ENCODE data around the gene LCOR.

LCOR gene

GRCh38 chr10:96986200-96986856 lies 154.2 kb downstream of the LCOR start:
- DNase-seq (ENCODE audit: low spot score): no peak

DNA sequence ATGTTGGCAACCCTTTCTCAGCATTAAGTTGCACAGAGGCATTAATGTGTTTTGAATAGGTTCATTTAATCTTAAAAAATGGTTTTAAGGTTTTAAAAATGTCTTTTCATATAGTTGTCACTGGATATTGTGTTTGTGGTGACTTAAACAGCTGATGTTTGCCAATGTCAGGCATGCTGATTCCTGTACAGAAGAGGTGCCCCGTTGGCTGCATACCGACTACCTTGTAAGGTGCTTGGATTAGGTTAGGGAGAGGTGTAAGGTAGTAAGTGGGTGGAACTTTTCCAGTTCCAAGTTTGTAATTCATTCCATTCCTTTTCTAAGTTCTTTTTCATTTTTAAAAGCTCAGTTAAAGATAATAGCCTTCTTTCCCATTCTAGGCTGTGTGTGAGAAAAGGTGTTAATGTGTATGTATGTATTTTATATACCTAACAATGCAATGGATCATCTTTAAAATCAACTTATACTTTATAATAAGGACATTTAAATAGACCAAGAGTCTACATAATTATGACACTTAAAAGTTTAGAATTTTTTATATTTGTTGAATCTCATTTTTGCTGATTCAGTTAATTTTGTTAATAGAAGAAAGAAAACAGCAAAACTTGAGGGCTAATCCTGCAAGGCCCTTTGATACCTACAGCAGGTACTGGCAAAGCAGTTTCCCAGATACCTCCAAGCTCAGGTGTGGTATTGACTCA lies 155.2 kb downstream of the LCOR start:
- DNase-seq (ENCODE audit: low spot score): no peak

DNA sequence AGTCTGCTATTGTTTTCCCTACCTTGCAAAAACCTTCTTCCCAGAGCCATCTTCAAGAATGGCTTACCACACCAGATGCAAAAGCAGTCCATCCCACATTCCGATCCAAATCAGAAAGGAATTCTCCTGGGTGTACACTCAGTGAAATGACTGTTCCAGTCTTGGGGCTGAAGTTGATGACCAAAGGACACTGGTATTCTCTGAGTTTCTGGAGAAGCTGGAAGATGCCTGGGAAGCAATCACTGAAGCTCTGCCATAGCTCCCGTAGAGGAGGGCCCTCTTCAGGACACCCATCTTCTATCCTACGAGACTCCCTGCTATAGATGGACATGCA lies 155.7 kb downstream of the LCOR start:
- DNase-seq (ENCODE audit: low spot score): no peak

DNA sequence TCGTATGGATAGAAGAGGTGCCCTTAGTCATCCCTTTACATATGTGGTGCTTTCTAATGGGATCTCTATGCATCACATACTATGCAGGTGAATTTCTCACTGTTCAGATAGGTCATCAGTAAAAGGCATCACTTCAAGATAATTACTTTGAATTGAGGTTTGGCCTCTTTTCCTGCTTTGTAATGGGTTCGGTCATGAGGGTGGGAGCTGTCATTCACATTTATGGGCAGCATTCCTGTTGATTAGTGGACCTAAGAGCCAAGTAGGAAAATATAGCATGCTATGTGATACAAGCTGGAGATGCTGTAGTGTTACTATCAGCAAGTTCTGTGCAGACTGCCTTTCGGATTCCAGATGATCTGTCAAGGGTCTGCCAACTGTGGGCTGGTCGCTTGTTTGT lies 156.3 kb downstream of the LCOR start:
- DNase-seq (ENCODE audit: low spot score): no peak

- no peak for DNase-seq (ENCODE audit: low spot score)
Observed at GRCh38 chr10:96991313-96991841, 159.3 kb downstream of the LCOR start.

DNA sequence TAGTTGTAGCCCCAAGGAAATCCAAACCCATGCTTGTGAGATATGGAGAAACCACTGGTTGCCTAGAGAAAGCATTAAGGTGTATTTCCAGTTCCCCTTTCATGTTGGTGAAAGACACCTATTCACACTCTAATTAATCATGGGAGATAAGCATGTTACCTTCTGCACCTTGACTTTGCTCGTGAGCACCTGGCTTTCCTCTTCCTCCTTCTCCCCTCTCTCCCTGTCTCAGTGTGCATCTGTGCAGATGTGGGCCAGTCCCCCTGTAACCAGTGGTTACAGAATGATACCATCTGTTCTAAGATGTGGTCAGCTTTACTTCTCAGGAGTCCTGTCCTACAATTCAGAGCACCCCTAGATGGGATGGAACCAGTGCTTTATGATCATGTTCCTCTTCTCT lies 160.6 kb downstream of the LCOR start:
- DNase-seq (ENCODE audit: low spot score): no peak

DNA sequence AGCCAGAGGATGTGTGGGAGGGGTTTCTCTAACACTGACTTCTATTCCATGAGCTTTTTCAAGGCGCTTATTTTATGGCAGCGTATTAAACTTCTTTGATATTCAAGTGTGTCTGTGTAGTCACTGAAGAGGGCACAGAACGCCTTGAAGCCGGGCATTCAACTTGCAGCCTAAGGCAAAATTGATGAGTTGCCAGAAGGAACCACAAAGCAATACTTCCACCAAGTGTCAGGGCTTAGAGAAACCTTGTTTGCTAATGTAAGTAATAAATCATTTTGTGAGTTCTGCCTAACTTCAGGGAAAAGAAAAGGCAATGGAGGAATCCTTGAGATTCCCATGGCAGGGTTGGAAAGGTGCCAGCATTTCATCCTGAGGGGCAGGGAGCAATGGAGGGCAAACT lies 163.8 kb downstream of the LCOR start:
- DNase-seq (ENCODE audit: low spot score): no peak

DNA sequence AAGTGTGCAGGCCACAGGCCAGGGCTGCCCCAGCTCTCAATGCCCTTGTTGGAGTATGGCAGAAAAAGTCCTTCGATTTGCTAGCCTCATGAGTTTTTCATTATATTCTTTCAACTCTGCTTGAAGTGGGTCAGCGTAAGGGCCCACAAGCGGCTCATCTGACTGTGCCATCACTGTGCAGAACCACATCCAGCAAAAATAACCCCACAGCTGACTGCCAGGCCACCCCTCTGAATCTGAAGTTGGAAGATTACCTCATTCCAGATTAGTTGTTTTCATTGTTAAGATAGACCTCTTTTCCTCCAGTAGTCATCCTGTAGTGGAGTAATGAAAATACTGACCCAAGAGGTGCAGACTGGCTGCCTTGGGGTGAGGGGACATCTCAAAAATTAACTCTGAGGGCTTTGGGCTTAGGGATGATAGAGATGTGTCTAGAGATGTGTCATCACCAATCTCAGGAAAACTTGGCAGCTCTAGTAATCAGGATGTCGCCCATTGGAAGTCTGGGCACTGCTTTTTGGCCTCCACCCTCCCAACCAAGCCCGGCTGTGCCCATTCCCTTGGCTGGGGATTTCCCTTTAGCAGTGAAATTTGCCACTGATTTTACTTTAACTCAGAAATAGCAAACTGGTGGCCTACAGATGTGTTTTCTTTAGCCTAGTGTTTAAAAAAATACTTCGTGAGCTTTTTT lies 164.3 kb downstream of the LCOR start:
- no peak for DNase-seq (ENCODE audit: low spot score)

DNA sequence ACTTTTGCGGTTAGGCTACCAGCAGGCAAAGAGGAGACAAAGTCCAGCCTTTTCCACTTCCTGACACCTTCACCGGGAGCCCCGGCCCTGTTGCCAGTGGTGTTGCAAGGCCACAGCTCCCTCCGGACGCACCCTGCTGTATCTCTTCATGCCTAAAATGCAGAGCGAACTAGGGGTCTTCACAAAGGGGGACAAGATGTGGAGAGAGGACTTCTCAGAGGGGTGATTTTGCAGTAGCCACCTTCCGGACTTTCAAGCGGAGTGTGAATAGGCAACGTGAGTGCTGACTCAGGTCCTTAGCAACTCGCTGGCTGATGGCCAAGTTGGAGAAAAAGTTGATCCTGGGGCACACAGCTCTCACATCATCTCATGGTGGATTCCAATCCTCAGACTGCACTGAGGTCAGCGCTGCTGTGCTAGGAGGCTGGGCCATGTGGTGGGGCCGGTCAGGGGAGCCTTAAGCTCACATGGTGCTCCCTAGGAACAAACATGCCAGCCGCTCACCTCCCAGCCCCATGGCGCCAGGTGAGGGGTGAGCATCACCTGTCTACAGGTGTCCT lies 166.3 kb downstream of the LCOR start:
- DNase-seq (ENCODE audit: low spot score): no peak

DNA sequence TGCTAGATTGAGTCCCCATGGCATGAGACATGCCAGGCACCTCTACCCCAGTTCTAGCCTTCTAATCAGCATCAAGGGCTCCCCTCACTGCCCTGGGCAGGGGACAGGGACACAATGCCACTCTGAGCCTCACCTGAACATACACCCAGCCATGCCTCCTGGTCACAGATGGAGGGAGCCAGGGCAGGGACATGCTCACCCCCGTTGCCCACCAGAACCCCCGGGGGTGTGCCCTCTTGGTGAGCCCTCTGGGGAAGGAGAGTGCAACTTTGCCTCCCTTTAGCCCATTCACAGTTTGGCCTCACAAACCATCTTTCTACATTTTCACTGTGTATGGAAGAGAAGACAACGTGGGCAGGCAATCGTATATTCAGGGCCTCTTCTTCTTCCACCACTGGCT lies 167.2 kb downstream of the LCOR start:
- DNase-seq (ENCODE audit: low spot score): no peak

- no peak for DNase-seq (ENCODE audit: low spot score)
Observed at GRCh38 chr10:96999987-97000386, 167.9 kb downstream of the LCOR start.

- no peak for DNase-seq (ENCODE audit: low spot score)
Observed at GRCh38 chr10:97000487-97001182, 168.5 kb downstream of the LCOR start.

GRCh38 chr10:97001183-97001991 lies 169.3 kb downstream of the LCOR start:
- DNase-seq (ENCODE audit: low spot score): no peak

- no peak for DNase-seq (ENCODE audit: low spot score)
Observed at GRCh38 chr10:97002670-97003069, 170.6 kb downstream of the LCOR start.

GRCh38 chr10:97003151-97003803 lies 171.2 kb downstream of the LCOR start:
- DNase-seq (ENCODE audit: low spot score): no peak

GRCh38 chr10:97003804-97004201 lies 171.7 kb downstream of the LCOR start:
- no peak for DNase-seq (ENCODE audit: low spot score)

DNA sequence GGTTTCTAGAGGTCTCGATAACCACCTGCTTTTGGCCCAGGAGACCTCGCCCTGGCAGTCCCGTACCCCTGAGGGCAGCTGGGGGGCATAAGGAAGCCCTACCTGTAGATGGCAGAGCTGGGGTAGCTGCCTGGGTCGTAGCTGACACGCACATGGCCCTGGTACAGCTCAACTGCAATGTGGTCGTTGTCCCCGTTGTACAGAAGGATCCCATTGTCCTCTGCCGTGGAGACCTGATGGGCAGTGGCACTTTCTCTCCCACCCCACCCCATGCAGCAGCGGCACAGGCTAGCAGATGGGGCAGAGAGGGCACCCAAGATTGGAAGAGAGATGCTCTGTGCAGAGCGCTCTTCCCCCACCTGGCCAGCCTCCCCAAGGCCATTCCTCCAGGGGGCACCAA lies 172.5 kb downstream of the LCOR start:
- no peak for DNase-seq (ENCODE audit: low spot score)

GRCh38 chr10:97005349-97005748 lies 173.3 kb downstream of the LCOR start:
- no peak for DNase-seq (ENCODE audit: low spot score)

GRCh38 chr10:97006364-97006763 lies 174.3 kb downstream of the LCOR start:
- DNase-seq (ENCODE audit: low spot score): no peak

- no peak for DNase-seq (ENCODE audit: low spot score)
Observed at GRCh38 chr10:97007417-97007816, 175.3 kb downstream of the LCOR start.

All from SK-N-DZ (cell line).